ENCODE results near the gene PRKAR2B. TPM values are rescaled to one million over a fixed set of nuclear protein-coding genes. Genes with fewer than 3 reads are reported as not detected.

The PRKAR2B gene
- total RNA-seq, 2 donors from 2014 or later: 3.9 to 5.3 TPM

DNA sequence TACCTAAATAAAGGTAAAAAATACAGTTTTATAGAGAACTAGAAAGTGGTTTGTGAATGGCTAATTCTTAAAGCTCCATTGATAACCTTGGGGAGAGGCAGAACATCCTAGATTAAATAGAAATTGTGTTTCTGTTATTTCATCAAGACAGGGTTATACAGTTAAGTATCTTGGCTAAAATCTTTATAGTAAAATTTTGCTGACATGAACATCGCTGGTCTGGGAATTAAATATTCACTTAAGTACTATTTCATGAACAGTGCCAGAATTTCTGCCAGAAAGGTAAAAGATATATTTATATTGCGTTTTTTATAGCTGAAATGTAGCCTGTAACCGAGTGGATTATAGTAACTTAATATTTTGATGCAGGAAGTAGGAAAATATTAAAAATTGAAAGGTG, 70.6 kb downstream of the PRKAR2B start:
- Histone ChIP-seq H3K27me3 (replicated peaks; ENCODE audit: insufficient read depth) (no peaks in the 10 kb centered on the region), H3K4me1 (ENCODE audit: control insufficient read depth in 1 of 2, low read depth in 2 of 2) (no peaks in the 10 kb centered on the region), H3K36me3 (no peaks in the 10 kb centered on the region), H3K9me3 (no peaks in the 10 kb centered on the region), H3K27ac (no peak overlapping the region), H3K4me3 (no peak overlapping the region)
- DNase-seq (ENCODE audit: low spot score) (no peak), ATAC-seq (ENCODE audit: insufficient number of reproducible peaks, low FRiP score, low read depth) (no peak)
- TF ChIP-seq, protein P1, sequence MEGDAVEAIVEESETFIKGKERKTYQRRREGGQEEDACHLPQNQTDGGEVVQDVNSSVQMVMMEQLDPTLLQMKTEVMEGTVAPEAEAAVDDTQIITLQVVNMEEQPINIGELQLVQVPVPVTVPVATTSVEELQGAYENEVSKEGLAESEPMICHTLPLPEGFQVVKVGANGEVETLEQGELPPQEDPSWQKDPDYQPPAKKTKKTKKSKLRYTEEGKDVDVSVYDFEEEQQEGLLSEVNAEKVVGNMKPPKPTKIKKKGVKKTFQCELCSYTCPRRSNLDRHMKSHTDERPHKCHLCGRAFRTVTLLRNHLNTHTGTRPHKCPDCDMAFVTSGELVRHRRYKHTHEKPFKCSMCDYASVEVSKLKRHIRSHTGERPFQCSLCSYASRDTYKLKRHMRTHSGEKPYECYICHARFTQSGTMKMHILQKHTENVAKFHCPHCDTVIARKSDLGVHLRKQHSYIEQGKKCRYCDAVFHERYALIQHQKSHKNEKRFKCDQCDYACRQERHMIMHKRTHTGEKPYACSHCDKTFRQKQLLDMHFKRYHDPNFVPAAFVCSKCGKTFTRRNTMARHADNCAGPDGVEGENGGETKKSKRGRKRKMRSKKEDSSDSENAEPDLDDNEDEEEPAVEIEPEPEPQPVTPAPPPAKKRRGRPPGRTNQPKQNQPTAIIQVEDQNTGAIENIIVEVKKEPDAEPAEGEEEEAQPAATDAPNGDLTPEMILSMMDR (IDR thresholded peaks at IDR 0.05): no peak

DNA sequence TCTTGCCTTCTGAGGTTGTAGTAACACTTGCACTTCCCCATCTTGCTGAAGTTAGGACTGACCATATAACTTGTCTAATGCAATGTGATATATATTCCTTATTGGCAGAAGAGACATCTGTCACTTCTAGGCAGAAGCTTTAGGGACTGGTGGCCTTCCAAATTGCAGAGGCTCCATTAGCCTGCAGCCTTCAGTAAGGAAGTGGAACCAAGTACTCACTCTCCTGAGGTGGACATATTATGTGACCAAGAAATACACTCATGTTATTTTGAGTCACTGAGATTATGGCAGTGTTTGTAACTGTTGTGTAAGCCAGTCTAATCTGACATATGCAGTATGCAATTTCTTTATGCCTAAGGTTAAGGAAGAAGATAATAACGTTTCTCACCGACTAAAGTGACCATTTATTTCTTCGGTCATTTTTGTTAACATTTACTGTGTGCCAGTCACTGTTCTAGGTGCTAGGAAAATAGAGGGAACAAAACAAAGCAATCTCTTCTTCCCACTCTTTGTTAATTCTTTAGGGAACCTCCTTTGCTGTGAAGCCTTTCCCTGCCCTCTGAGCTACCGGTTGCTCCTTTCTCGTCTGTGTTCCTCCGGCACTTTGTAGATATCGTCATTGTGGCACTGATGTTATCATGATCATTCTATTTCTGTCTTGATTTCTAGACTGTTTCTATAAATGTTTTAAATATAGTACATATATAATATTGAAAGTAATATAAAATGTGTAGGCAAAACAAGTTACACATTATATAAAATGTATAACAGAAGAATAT, 71.4 kb downstream of the PRKAR2B start:
- TF ChIP-seq, protein P1 (IDR thresholded peaks at IDR 0.05): no peak
- no peaks in the 10 kb centered on the region for H3K4me1 ChIP-seq (ENCODE audit: control insufficient read depth in 1 of 2, low read depth in 2 of 2)
- no peaks in the 10 kb centered on the region for H3K27me3 ChIP-seq (replicated peaks; ENCODE audit: insufficient read depth)
- H3K36me3 ChIP-seq: no peaks in the 10 kb centered on the region
- H3K9me3 ChIP-seq: no peaks in the 10 kb centered on the region
- no peak overlapping the region for H3K27ac ChIP-seq
- DNase-seq (ENCODE audit: low spot score) (no peak), ATAC-seq (ENCODE audit: insufficient number of reproducible peaks, low FRiP score, low read depth) (no peak)
- no peak overlapping the region for H3K4me3 ChIP-seq

DNA sequence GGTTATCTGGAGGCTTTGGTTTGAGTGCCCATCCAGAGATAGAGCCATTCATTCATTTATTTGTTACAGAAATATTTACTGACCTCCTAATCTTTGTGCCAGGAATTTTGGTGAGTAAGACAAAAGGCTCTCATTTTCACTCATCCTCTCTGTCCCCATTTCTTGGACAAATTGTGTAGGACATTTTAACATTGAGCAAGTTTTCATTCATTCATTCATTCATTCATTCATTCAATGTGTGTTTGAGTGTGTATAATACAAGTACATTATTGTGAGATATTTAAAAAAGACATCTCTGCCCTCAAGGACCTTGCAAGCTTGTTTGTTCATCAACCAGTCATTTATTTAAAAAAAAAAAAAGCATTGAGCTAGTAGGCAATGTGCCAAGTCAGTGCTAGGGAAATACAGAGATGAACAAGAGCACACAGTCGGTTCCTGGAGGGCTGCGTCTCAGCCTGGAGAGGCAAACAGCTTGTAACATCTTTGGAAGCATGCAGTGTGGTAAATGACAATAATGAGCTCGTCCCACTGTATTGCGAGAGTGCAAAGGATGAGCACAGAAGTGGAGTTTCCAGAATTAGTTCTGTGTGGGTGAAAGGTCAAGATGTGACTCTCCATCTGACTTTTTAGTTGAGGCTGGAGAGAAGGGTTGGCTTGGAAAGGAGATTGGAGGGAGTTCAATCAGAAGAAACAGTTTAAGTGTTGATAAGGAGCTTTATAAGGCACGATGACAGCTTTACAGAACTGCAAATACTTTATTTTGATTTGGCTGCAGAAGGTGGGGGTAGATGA, 73.8 kb downstream of the PRKAR2B start:
- Histone ChIP-seq H3K27me3 (replicated peaks; ENCODE audit: insufficient read depth) (no peaks in the 10 kb centered on the region), H3K4me1 (ENCODE audit: control insufficient read depth in 1 of 2, low read depth in 2 of 2) (no peaks in the 10 kb centered on the region), H3K9me3 (no peaks in the 10 kb centered on the region), H3K27ac (no peak overlapping the region), H3K4me3 (no peak overlapping the region), H3K36me3 (no peaks in the 10 kb centered on the region)
- DNase-seq (ENCODE audit: low spot score) (no peak), ATAC-seq (ENCODE audit: insufficient number of reproducible peaks, low FRiP score, low read depth) (no peak)
- TF ChIP-seq, protein P1 (IDR thresholded peaks at IDR 0.05): no peak

DNA sequence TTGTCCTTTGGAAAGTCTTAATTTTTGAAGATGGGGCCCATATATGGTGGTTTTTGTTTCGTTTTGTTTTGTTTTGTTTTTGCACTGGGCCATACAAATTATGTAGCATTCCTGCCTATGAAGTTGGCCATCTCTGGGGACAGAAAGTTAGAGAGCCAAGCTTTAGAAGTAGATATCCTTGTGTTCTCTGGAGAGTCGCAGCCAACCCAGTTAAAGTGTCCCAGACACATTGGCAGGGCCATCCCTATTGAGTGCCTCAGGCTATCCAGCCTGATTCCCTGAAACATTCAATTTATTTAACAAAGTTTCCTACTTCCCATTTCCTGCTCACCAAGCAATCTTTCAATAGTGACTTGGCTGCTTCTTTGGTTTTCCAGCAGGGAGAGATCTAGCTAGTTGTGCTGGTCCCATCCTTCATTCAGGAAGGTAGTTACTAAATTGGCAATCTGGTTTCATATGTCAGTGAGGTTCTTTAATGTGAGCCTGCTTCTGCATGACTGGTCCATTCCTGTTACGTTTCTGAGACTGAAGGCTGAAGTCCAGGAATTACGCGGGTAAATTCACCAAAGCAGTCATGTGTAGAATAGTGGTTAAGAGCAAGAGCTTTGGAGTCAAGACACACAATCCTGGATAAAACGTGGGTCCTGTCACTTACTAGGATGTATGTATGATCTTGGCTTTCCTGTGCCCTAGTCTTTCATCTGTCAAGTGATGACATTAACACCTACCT, 75.0 kb downstream of the PRKAR2B start:
- no peak for ATAC-seq (ENCODE audit: insufficient number of reproducible peaks, low FRiP score, low read depth)
- Histone ChIP-seq H3K9me3 (no peaks in the 10 kb centered on the region), H3K36me3 (no peaks in the 10 kb centered on the region), H3K27ac (no peak overlapping the region), H3K4me1 (ENCODE audit: control insufficient read depth in 1 of 2, low read depth in 2 of 2) (no peaks in the 10 kb centered on the region), H3K4me3 (no peak overlapping the region), H3K27me3 (replicated peaks; ENCODE audit: insufficient read depth) (no peaks in the 10 kb centered on the region)
- no peak for DNase-seq (ENCODE audit: low spot score)
- TF ChIP-seq, protein P1 (IDR thresholded peaks at IDR 0.05): no peak

DNA sequence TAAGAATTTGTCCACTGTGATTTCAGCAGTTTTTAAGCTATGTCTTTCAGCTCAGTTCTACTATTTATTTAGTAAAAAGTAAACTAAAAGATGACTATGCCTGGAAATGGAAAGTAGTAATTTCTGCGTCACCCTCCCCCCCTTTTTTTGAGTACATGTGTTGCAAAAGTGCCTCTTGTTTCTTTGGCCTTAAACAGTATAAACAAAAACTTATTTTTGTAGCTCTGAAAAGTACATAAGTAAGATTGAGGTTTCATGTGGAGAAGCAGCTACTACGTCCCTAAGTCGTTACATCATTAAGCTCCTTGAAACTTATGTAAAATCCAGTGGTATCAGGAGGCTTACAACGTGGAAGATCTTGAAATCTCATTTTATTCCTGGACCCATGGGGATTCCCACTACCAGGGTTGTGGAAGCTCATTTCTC, 78.0 kb downstream of the PRKAR2B start:
- ATAC-seq (ENCODE audit: insufficient number of reproducible peaks, low FRiP score, low read depth): no peak
- H3K4me1 ChIP-seq (ENCODE audit: control insufficient read depth in 1 of 2, low read depth in 2 of 2): no peaks in the 10 kb centered on the region
- no peaks in the 10 kb centered on the region for H3K36me3 ChIP-seq
- H3K4me3 ChIP-seq: no peak overlapping the region
- no peak overlapping the region for H3K27ac ChIP-seq
- DNase-seq (ENCODE audit: low spot score): no peak
- H3K9me3 ChIP-seq: no peaks in the 10 kb centered on the region
- H3K27me3 ChIP-seq (replicated peaks; ENCODE audit: insufficient read depth): no peaks in the 10 kb centered on the region
- TF ChIP-seq, protein P1 (IDR thresholded peaks at IDR 0.05): no peak
